T-helper 2 cell treated with Interferon-gamma antibody and Interleukin-4, amounts not matched to agents 5 μg/mL and 100 μg/mL, for 36 hours (primary cell): Measurements from ENCODE around the gene SNX33.
"Not testable (repeated sequence)": the region's sequence is repeated elsewhere in the genome, so short reads cannot be mapped to it uniquely, and the experiment has no call there.

ENCODE experiments used
- DNase-seq: peaks from one replicate; pipeline ENCODE4 v3.0.0; 2021; ENCODE audit warnings: low spot score
- H3K27ac Mint-ChIP-seq: one replicate; pipeline ENCODE4 v1.8.0; 2021; ENCODE audit warnings: mild to moderate bottlenecking, mixed read lengths
- H3K27me3 Mint-ChIP-seq: one replicate; pipeline ENCODE4 v1.8.0; 2021; ENCODE audit warnings: low read depth, mixed read lengths
- H3K36me3 Mint-ChIP-seq: one replicate; pipeline ENCODE4 v1.8.0; 2021; ENCODE audit warnings: low read depth, mixed read lengths
- H3K4me1 Mint-ChIP-seq: one replicate; pipeline ENCODE4 v1.8.0; 2021; ENCODE audit warnings: low read depth, mixed read lengths
- H3K4me3 Mint-ChIP-seq: one replicate; pipeline ENCODE4 v1.8.0; 2022; ENCODE audit warnings: mild to moderate bottlenecking, moderate library complexity, mixed read lengths
- H3K9me3 Mint-ChIP-seq: one replicate; pipeline ENCODE4 v1.8.0; 2021; ENCODE audit warnings: mixed read lengths

Gene SNX33

GRCh38 chr15:75702436-75702835 lies 54.7 kb downstream of the SNX33 start:
- Mint-ChIP-seq H3K9me3 (no peaks in the 10 kb centered on the region), H3K27me3 (no peaks in the 10 kb centered on the region), H3K36me3 (no peaks in the 10 kb centered on the region), H3K4me3 (no peak overlapping the region), H3K27ac (no peak overlapping the region), H3K4me1 (no peaks in the 10 kb centered on the region)
- no peak for DNase-seq

GRCh38 chr15:75703440-75704262 lies 55.9 kb downstream of the SNX33 start:
- H3K4me3 Mint-ChIP-seq, H3K36me3 Mint-ChIP-seq, H3K4me1 Mint-ChIP-seq, H3K9me3 Mint-ChIP-seq, DNase-seq, H3K27me3 Mint-ChIP-seq, H3K27ac Mint-ChIP-seq: not testable (repeated sequence)

- DNase-seq = no peak
- Mint-ChIP-seq H3K4me3 (no peak overlapping the region), H3K27ac (no peak overlapping the region), H3K9me3 (no peaks in the 10 kb centered on the region), H3K36me3 (no peaks in the 10 kb centered on the region), H3K27me3 (peaks cover 3% of the 10 kb centered on the region), H3K4me1 (no peaks in the 10 kb centered on the region)
Measured at GRCh38 chr15:75704263-75704615, 56.5 kb downstream of the SNX33 start.

GRCh38 chr15:75704618-75705017 lies 56.9 kb downstream of the SNX33 start:
- Mint-ChIP-seq H3K36me3 (no peaks in the 10 kb centered on the region), H3K27ac (no peak overlapping the region), H3K9me3 (no peaks in the 10 kb centered on the region), H3K4me3 (no peak overlapping the region), H3K4me1 (no peaks in the 10 kb centered on the region), H3K27me3 (peaks cover 3% of the 10 kb centered on the region)
- no peak for DNase-seq

- H3K27ac Mint-ChIP-seq, H3K27me3 Mint-ChIP-seq, H3K4me1 Mint-ChIP-seq, H3K36me3 Mint-ChIP-seq, DNase-seq, H3K4me3 Mint-ChIP-seq, H3K9me3 Mint-ChIP-seq: not testable (repeated sequence)
Measured at GRCh38 chr15:75705375-75705774, 57.7 kb downstream of the SNX33 start.

- no peaks in the 10 kb centered on the region for H3K9me3 Mint-ChIP-seq
Measured at GRCh38 chr15:75705854-75706681, 58.4 kb downstream of the SNX33 start.

GRCh38 chr15:75706682-75706954 lies 58.9 kb downstream of the SNX33 start:
- no peak for DNase-seq
- Mint-ChIP-seq H3K27ac (no peak overlapping the region), H3K36me3 (no peaks in the 10 kb centered on the region), H3K27me3 (peaks cover 5% of the 10 kb centered on the region), H3K4me1 (no peaks in the 10 kb centered on the region), H3K4me3 (no peak overlapping the region), H3K9me3 (no peaks in the 10 kb centered on the region)

More at GRCh38 chr15:75705854-75706681, 58.4 kb downstream of the SNX33 start:
- no peaks in the 10 kb centered on the region for H3K36me3 Mint-ChIP-seq
- H3K4me3 Mint-ChIP-seq = no peak overlapping the region
- no peak for DNase-seq
- H3K4me1 Mint-ChIP-seq = no peaks in the 10 kb centered on the region
- peaks cover 3% of the 10 kb centered on the region for H3K27me3 Mint-ChIP-seq
- H3K27ac Mint-ChIP-seq = no peak overlapping the region

- not testable (repeated sequence) for DNase-seq, H3K9me3 Mint-ChIP-seq, H3K27ac Mint-ChIP-seq, H3K36me3 Mint-ChIP-seq, H3K4me3 Mint-ChIP-seq, H3K4me1 Mint-ChIP-seq
- H3K27me3 Mint-ChIP-seq = peaks cover 21% of the 10 kb centered on the region
Measured at GRCh38 chr15:75709458-75709857, 61.7 kb downstream of the SNX33 start.

- H3K36me3 Mint-ChIP-seq, H3K27ac Mint-ChIP-seq, DNase-seq, H3K9me3 Mint-ChIP-seq, H3K4me1 Mint-ChIP-seq, H3K4me3 Mint-ChIP-seq: not testable (repeated sequence)
- peaks cover 23% of the 10 kb centered on the region for H3K27me3 Mint-ChIP-seq
Measured at GRCh38 chr15:75710874-75711273, 63.2 kb downstream of the SNX33 start.

GRCh38 chr15:75711495-75711894 lies 63.8 kb downstream of the SNX33 start:
- not testable (repeated sequence) for H3K9me3 Mint-ChIP-seq, H3K4me3 Mint-ChIP-seq, H3K27ac Mint-ChIP-seq, DNase-seq, H3K4me1 Mint-ChIP-seq, H3K36me3 Mint-ChIP-seq
- peaks cover 23% of the 10 kb centered on the region for H3K27me3 Mint-ChIP-seq
